Fibroblast of pulmonary artery (primary cell): Measurements from ENCODE around the gene EIF2S2.

Experiments
- DNase-seq: peaks from one replicate; pipeline ENCODE4 v3.0.0-alpha.2; 2010; ENCODE audit warnings: low read depth
- H3K4me3 ChIP-seq: replicated peaks from 2 replicates; pipeline ENCODE4 v1.5.1; 2011; ENCODE audit warnings: low read depth, mild to moderate bottlenecking, control low read depth, low read length, moderate library complexity
- CTCF ChIP-seq: IDR thresholded peaks from 2 replicates; pipeline ENCODE4 v1.5.1; 2011; ENCODE audit warnings: mild to moderate bottlenecking, control low read depth, low read length, inconsistent platforms; ENCODE audit errors: missing control alignments

EIF2S2 gene

GRCh38 chr20:34076952-34077351, 35.1 kb downstream of the EIF2S2 start:
- no peak for TF ChIP-seq CTCF
- DNase-seq, result no peak
- no peak overlapping the region for H3K4me3 ChIP-seq

- DNase-seq, result no peak
- H3K4me3 ChIP-seq, result no peak overlapping the region
- TF ChIP-seq CTCF, result peak; percentile 10
Measured at GRCh38 chr20:34075647-34076046, 36.4 kb downstream of the EIF2S2 start.

- no peak for DNase-seq
- no peak overlapping the region for H3K4me3 ChIP-seq
- no peak for TF ChIP-seq CTCF
Measured at GRCh38 chr20:34074101-34074760, 37.8 kb downstream of the EIF2S2 start.

- no peak for DNase-seq
- H3K4me3 ChIP-seq, result no peak overlapping the region
- no peak for TF ChIP-seq CTCF
Measured at GRCh38 chr20:34072778-34073177, 39.3 kb downstream of the EIF2S2 start.

GRCh38 chr20:34072076-34072475, 40.0 kb downstream of the EIF2S2 start:
- no peak for TF ChIP-seq CTCF
- no peak for DNase-seq
- H3K4me3 ChIP-seq, result no peak overlapping the region

- DNase-seq, result no peak
- no peak for TF ChIP-seq CTCF
- H3K4me3 ChIP-seq, result no peak overlapping the region
Measured at GRCh38 chr20:34070859-34071258, 41.2 kb downstream of the EIF2S2 start.

GRCh38 chr20:34070079-34070439, 42.0 kb downstream of the EIF2S2 start:
- TF ChIP-seq CTCF, result no peak
- DNase-seq, result no peak
- H3K4me3 ChIP-seq, result no peak overlapping the region
